Retinal pigment epithelial cell (primary cell): ENCODE measurements around the gene TM4SF18.
A peak's percentile ranks its signal among the peaks of the same experiment; 100 is the strongest.

Experiments
- DNase-seq: peaks from one replicate; pipeline ENCODE4 v3.0.0-alpha.2; 2010; ENCODE audit warnings: low read depth
- H3K4me3 ChIP-seq: 2 replicates; pipeline ENCODE4 v1.5.1; 2011; ENCODE audit warnings: mild to moderate bottlenecking, low read length, control low read depth, moderate library complexity
- TF ChIP-seq, protein P1 (sequence below): conservative IDR thresholded peaks from 2 replicates; pipeline ENCODE4 v1.5.1; 2011; ENCODE audit warnings: low read depth, low read length, control low read depth, inconsistent platforms

The TM4SF18 gene

GRCh38 chr3:149299938-149300801, 33.3 kb downstream of the TM4SF18 start:
- TF ChIP-seq, protein P1, sequence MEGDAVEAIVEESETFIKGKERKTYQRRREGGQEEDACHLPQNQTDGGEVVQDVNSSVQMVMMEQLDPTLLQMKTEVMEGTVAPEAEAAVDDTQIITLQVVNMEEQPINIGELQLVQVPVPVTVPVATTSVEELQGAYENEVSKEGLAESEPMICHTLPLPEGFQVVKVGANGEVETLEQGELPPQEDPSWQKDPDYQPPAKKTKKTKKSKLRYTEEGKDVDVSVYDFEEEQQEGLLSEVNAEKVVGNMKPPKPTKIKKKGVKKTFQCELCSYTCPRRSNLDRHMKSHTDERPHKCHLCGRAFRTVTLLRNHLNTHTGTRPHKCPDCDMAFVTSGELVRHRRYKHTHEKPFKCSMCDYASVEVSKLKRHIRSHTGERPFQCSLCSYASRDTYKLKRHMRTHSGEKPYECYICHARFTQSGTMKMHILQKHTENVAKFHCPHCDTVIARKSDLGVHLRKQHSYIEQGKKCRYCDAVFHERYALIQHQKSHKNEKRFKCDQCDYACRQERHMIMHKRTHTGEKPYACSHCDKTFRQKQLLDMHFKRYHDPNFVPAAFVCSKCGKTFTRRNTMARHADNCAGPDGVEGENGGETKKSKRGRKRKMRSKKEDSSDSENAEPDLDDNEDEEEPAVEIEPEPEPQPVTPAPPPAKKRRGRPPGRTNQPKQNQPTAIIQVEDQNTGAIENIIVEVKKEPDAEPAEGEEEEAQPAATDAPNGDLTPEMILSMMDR, result no peak
- peak overlapping the region; percentile 12 for H3K4me3 ChIP-seq
- peak; percentile 98 for DNase-seq

DNA sequence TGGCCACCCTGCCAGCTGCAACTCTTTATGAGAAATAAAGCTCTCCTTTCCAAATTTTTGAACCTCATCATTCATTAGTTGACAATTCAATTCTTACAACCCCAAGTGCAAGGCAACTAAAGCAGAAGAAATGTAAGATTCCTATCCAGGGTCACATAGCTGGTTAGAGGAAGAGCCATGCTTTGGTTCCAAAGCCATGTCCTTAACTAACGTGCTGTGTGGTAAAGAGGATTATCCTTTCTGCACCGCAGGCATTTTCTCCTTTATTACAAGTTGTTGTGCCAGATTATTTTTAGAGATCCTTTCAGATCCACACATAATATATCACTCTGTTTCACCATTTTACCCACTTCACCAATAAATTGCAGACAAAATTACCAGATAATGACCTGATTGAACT, 36.5 kb downstream of the TM4SF18 start:
- no peak for DNase-seq
- TF ChIP-seq, protein P1, result no peak
- no peak overlapping the region for H3K4me3 ChIP-seq

GRCh38 chr3:149292666-149293065, 40.8 kb downstream of the TM4SF18 start:
- TF ChIP-seq, protein P1, result no peak
- no peak for DNase-seq
- H3K4me3 ChIP-seq, result no peak overlapping the region

- no peak overlapping the region for H3K4me3 ChIP-seq
- TF ChIP-seq, protein P1, result peak; percentile 56
- DNase-seq, result no peak
These were observed 42.3 kb downstream of the TM4SF18 start for GRCh38 chr3:149291178-149291577.

- TF ChIP-seq, protein P1, result no peak
- no peak overlapping the region for H3K4me3 ChIP-seq
- no peak for DNase-seq
These were observed 44.8 kb downstream of the TM4SF18 start for GRCh38 chr3:149288655-149289054.

DNA sequence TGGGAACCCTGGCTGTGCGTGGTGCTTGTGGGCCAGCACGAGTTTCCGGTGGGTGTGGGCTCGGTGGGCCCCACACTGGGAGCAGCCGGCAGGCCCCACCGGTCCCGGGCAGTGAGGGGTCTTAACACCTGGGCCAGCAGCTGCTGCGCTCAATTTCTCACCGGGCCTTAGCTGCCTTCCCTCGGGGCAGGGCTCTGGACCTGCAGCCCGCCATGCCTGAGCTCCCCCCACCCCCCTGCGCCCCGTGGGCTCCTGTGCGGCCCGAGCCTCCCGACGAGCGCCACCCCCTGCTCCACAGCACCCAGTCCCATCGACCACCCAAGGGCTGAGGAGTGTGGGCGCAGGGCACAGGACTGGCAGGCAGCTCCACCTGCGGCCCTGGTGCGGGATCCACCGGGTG, 49.4 kb downstream of the TM4SF18 start:
- H3K4me3 ChIP-seq, result no peak overlapping the region
- TF ChIP-seq, protein P1, result no peak

DNA sequence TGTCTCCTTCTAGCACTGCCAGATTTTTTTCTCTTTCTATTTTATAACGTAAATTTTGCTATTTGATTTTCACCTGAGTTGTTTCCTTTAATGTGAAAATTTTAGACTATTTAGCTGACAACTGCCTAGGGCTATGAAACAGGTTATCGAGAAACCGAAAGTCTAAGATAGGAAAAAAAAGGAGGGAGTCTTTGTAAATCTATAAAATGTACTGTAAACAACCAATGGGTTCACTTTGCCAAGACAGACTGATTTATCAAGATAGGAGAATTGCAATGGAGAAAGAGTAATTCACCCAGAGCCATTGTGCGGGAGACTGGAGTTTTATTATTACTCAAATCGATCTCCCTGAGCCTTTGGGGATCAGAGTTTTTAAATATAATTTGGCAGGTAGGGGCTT, 50.0 kb downstream of the TM4SF18 start:
- no peak for DNase-seq
- H3K4me3 ChIP-seq, result no peak overlapping the region
- TF ChIP-seq, protein P1, result no peak

More for the DNA sequence above, 49.4 kb downstream of the TM4SF18 start:
- DNase-seq, result no peak
